CD14-positive monocyte (primary cell): Measurements from ENCODE around the gene TMEM19. TPM values are rescaled to one million over a fixed set of nuclear protein-coding genes. Genes with fewer than 3 reads are reported as not detected.

Experiments used
- DNase-seq, 3 donors: peaks; one replicate each; pipeline ENCODE4 v3.0.0-alpha.2; 2011 to 2022
- H2AFZ ChIP-seq: 2 replicates; pipeline ENCODE4 v1.6.0; 2012; ENCODE audit warnings: mild to moderate bottlenecking, low read depth, low read length, inconsistent platforms; ENCODE audit not compliant: insufficient read depth, poor library complexity, severe bottlenecking
- H3K27ac ChIP-seq, 2 donors: 1 replicate in 1 of 2; 2 replicates in 1 of 2; pipeline ENCODE4 v1.5.1; 2012 to 2013; ENCODE audit warnings: low read length in 2 of 2, control low read depth in 1 of 2, inconsistent platforms in 1 of 2, low read depth in 1 of 2, mild to moderate bottlenecking in 1 of 2
- H3K27me3 ChIP-seq, 2 donors: one replicate each; pipeline versions ENCODE4 v1.6.0 to v1.6.1; 2011 to 2013; ENCODE audit warnings: low read length in 2 of 2; ENCODE audit not compliant: control insufficient read depth in 2 of 2, insufficient read depth in 2 of 2
- H3K36me3 ChIP-seq, 2 donors: replicated peaks in 1 of 2; 1 replicate in 1 of 2; 2 replicates in 1 of 2; pipeline versions ENCODE4 v1.5.1 to v1.6.1; 2012 to 2013; ENCODE audit warnings: low read length in 2 of 2, control low read depth in 1 of 2, inconsistent platforms in 1 of 2, mild to moderate bottlenecking in 1 of 2; ENCODE audit not compliant: insufficient read depth in 2 of 2, control insufficient read depth in 1 of 2
- H3K4me1 ChIP-seq, 2 donors: 1 replicate in 1 of 2; 2 replicates in 1 of 2; pipeline versions ENCODE4 v1.5.1 to v1.6.1; 2012 to 2013; ENCODE audit warnings: low read length in 2 of 2, control low read depth in 1 of 2, inconsistent platforms in 1 of 2, mild to moderate bottlenecking in 1 of 2, moderate library complexity in 1 of 2; ENCODE audit not compliant: insufficient read depth in 2 of 2, control insufficient read depth in 1 of 2
- H3K4me2 ChIP-seq: replicated peaks from 2 replicates; pipeline ENCODE3; 2012; ENCODE audit warnings: low read length, moderate library complexity, mild to moderate bottlenecking; ENCODE audit not compliant: poor library complexity, severe bottlenecking; ENCODE audit errors: extremely low read depth
- H3K4me3 ChIP-seq, 3 experiments: fragments of 200-600 bp in 1 of 3; sonication (generic) in 1 of 3; replicated peaks in 1 of 3; 1 replicate in 2 of 3; 2 replicates in 1 of 3; pipeline ENCODE4 v1.5.1; 2011 to 2013; ENCODE audit warnings: low read length in 3 of 3, mild to moderate bottlenecking in 3 of 3, control low read depth in 2 of 3, low read depth in 2 of 3, inconsistent platforms in 1 of 3, moderate library complexity in 1 of 3
- H3K79me2 ChIP-seq: 2 replicates; pipeline ENCODE4 v1.6.0; 2012; ENCODE audit warnings: mild to moderate bottlenecking, control low read depth, inconsistent platforms, low read length, moderate library complexity; ENCODE audit not compliant: insufficient read depth
- H3K9ac ChIP-seq: 2 replicates; pipeline ENCODE4 v1.6.0; 2017; ENCODE audit warnings: low read length, mild to moderate bottlenecking; ENCODE audit not compliant: insufficient read depth, poor library complexity, severe bottlenecking
- H3K9me3 ChIP-seq, 2 donors: replicated peaks in 1 of 2; 1 replicate in 1 of 2; 2 replicates in 1 of 2; pipeline versions ENCODE4 v1.5.1 to v1.6.1; 2012 to 2013; ENCODE audit warnings: low read length in 2 of 2, control low read depth in 1 of 2; ENCODE audit not compliant: control insufficient read depth in 1 of 2, insufficient read depth in 1 of 2
- H4K20me1 ChIP-seq: 2 replicates; pipeline ENCODE4 v1.6.0; 2012; ENCODE audit warnings: mild to moderate bottlenecking, low read length, control low read depth, moderate library complexity; ENCODE audit not compliant: insufficient read depth
- H3K27ac Mint-ChIP-seq, 7 donors: one replicate each; pipeline ENCODE4 v1.8.0; 2020; ENCODE audit warnings: mild to moderate bottlenecking in 7 of 7, mixed read lengths in 7 of 7, moderate library complexity in 6 of 7, inconsistent platforms in 2 of 7
- H3K27me3 Mint-ChIP-seq, 3 donors: one replicate each; pipeline ENCODE4 v1.8.0; 2021 to 2022; ENCODE audit warnings: low read depth in 3 of 3, mild to moderate bottlenecking in 3 of 3, mixed read lengths in 3 of 3, moderate library complexity in 3 of 3, inconsistent platforms in 1 of 3
- H3K36me3 Mint-ChIP-seq, 2 donors: one replicate each; pipeline ENCODE4 v1.8.0; 2020; ENCODE audit warnings: mixed read lengths in 2 of 2, inconsistent platforms in 1 of 2, mild to moderate bottlenecking in 1 of 2
- H3K4me1 Mint-ChIP-seq: one replicate; pipeline ENCODE4 v1.8.0; 2020; ENCODE audit warnings: mild to moderate bottlenecking, mixed read lengths
- H3K4me3 Mint-ChIP-seq, 2 donors: one replicate each; pipeline ENCODE4 v1.8.0; 2020; ENCODE audit warnings: mild to moderate bottlenecking in 2 of 2, mixed read lengths in 2 of 2, moderate library complexity in 1 of 2
- H3K9me3 Mint-ChIP-seq, 7 donors: one replicate each; pipeline ENCODE4 v1.8.0; 2020 to 2022; ENCODE audit warnings: mixed read lengths in 7 of 7, mild to moderate bottlenecking in 6 of 7, moderate library complexity in 6 of 7, inconsistent platforms in 2 of 7
- WGBS: methylation state at CpG from one replicate; pipeline ENCODE4 v1.1.5; 2013; ENCODE audit warnings: missing lambda C conversion rate; ENCODE audit not compliant: insufficient coverage; 5-methylcytosine and 5-hydroxymethylcytosine counted together
- intact Hi-C, 2 donors: fragments of 100-400 bp; cut with micrococcal nuclease; formaldehyde crosslinking; loops; one replicate each; pipeline versions ENCODE4 v1.15.0 to v1.15.1; 2023
- polyA plus RNA-seq, 3 donors: library from polyadenylated mRNA; depleted of rRNA in 1 of 3; unstranded in 2 of 3; stranded (reverse) in 1 of 3; fragments of 300-500 nt in 2 of 3; fragments of >200 nt in 1 of 3; fragmentation: Illumina TruSeq in 2 of 3; gene quantifications; 1 replicate in 2 of 3; 2 replicates in 1 of 3; pipeline ENCODE4 v1.2.3, GENCODE V29; 2012 to 2021
- TF ChIP-seq, protein P1 (sequence below): fragments of 200-600 bp; IDR thresholded peaks from one replicate; pipeline ENCODE4 v1.8.0; 2022; ENCODE audit warnings: antibody characterized with exemption, mild to moderate bottlenecking

The TMEM19 gene
- polyA plus RNA-seq, 3 donors = 9.1 to 39.7 (median 25.4) TPM

- intact Hi-C loops = loop anchor here (5.0 to 10.0 kb wide), 2 partner anchors 63 to 66 kb away; partner anchors contain the start of gene RAB21 (in 2 of the 2)
- Histone ChIP-seq H3K27me3 (no peaks in the 10 kb centered on the region), H3K4me1 (peaks cover 30 to 40% of the 10 kb centered on the region in 2 donors), H2AFZ (no peak overlapping the region), H3K9me3 (no peaks in the 10 kb centered on the region), H3K79me2 (peaks cover 21% of the 10 kb centered on the region), H3K27ac (no peak overlapping the region), H3K4me3 (no peak overlapping the region), H3K9ac (no peak overlapping the region), H4K20me1 (no peaks in the 10 kb centered on the region), H3K36me3 (peaks cover 0 to 13% of the 10 kb centered on the region in 2 donors), H3K4me2 (no peak overlapping the region)
- H3K27ac Mint-ChIP-seq = no peak overlapping the region
- no peaks in the 10 kb centered on the region for H3K27me3 Mint-ChIP-seq
- H3K36me3 Mint-ChIP-seq = peaks cover 13 to 16% of the 10 kb centered on the region in 2 donors
- 100% methylated on average over 1 of the region's 5 CpGs for WGBS
- no peak overlapping the region for H3K4me3 Mint-ChIP-seq
- peaks cover 22% of the 10 kb centered on the region for H3K4me1 Mint-ChIP-seq
- no peak for DNase-seq
- TF ChIP-seq, protein P1, sequence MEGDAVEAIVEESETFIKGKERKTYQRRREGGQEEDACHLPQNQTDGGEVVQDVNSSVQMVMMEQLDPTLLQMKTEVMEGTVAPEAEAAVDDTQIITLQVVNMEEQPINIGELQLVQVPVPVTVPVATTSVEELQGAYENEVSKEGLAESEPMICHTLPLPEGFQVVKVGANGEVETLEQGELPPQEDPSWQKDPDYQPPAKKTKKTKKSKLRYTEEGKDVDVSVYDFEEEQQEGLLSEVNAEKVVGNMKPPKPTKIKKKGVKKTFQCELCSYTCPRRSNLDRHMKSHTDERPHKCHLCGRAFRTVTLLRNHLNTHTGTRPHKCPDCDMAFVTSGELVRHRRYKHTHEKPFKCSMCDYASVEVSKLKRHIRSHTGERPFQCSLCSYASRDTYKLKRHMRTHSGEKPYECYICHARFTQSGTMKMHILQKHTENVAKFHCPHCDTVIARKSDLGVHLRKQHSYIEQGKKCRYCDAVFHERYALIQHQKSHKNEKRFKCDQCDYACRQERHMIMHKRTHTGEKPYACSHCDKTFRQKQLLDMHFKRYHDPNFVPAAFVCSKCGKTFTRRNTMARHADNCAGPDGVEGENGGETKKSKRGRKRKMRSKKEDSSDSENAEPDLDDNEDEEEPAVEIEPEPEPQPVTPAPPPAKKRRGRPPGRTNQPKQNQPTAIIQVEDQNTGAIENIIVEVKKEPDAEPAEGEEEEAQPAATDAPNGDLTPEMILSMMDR = no peak
- H3K9me3 Mint-ChIP-seq = no peaks in the 10 kb centered on the region
These were observed 3.2 kb downstream of the TMEM19 start for GRCh38 chr12:71688961-71689570.

DNA sequence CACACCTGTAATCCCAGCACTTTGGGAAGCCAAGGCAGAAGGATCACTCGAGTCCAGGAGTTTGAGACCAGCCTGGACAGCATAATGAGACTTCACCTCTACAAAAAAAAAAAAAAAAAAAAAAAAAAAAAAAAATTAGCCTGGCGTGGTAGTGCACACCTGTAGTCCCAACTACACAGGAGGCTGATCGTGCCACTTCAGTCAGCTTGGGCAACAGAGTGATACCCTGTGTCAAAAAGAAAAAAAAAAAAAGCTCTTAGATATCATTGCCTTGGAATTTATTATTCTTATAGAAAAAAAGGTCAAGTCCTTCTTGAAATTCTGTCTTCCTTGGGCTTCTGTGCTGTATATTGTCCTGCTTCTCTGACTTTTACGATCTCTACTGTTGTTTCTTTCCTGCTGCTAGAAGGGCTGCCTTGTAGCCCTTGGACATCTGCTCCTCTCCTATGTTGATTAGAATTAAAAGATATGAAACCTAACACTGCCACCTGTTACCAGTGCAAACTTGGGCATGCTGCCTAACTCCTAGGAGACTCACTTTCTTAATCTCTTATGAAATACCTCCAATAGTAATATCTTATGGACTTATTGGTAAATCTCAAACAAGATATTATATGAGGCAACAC lies 5.7 kb downstream of the TMEM19 start:
- no peak overlapping the region for H3K27ac ChIP-seq
- peaks cover 2 to 23% of the 10 kb centered on the region in 2 donors for H3K36me3 ChIP-seq
- DNase-seq = no peak
- Mint-ChIP-seq H3K4me1 (peaks cover 24% of the 10 kb centered on the region), H3K36me3 (peaks cover 17 to 18% of the 10 kb centered on the region in 2 donors), H3K27me3 (no peaks in the 10 kb centered on the region), H3K9me3 (no peaks in the 10 kb centered on the region), H3K27ac (no peak overlapping the region), H3K4me3 (no peak overlapping the region)
- no peak overlapping the region for H3K9ac ChIP-seq
- WGBS = no CpG with 5 or more reads among the region's 4 CpGs
- no peak overlapping the region for H3K4me3 ChIP-seq
- intact Hi-C loops = no loop called here
- H3K79me2 ChIP-seq = peaks cover 21% of the 10 kb centered on the region
- H4K20me1 ChIP-seq = no peaks in the 10 kb centered on the region
- TF ChIP-seq, protein P1 = no peak
- peaks cover 20 to 21% of the 10 kb centered on the region in 2 donors for H3K4me1 ChIP-seq
- no peaks in the 10 kb centered on the region for H3K9me3 ChIP-seq
- no peaks in the 10 kb centered on the region for H3K27me3 ChIP-seq
- H2AFZ ChIP-seq = no peak overlapping the region
- H3K4me2 ChIP-seq = no peak overlapping the region
